ENCODE measurements around the gene CSNK1G3. TPM values are rescaled to one million over a fixed set of nuclear protein-coding genes. Genes with fewer than 3 reads are reported as not detected.

CSNK1G3 gene
- total RNA-seq, 2 experiments from 2014 or later: 87.2 to 92.3 TPM

DNA sequence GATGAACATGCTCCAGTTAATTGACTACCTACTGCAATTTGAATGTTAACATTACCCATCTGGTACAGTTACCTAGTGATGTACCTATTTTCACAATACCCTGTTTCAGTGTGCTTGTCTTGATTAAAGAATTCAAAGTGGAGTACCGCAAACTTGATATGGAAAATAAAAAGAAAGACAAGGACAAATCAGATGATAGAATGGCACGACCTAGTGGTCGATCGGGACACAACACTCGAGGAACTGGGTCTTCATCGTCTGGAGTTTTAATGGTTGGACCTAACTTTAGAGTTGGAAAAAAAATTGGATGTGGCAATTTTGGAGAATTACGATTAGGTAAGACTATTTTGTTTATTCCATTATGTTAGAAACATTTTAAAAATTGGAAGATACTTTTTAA, 33.5 kb downstream of the CSNK1G3 start:
- ATAC-seq (ENCODE audit: poor library complexity) (no peak), DNase-seq (peak in 5 of 14 experiments; percentile 15 to 53 (median 40))
- H3K27ac Mint-ChIP-seq: no peak overlapping the region
- Histone ChIP-seq H3K27ac (ENCODE audit: low read depth in 1 of 2, low read length in 2 of 2) (no peak overlapping the region), H3K4me1 (ENCODE audit: insufficient read depth, low read length) (peaks cover 18% of the 10 kb centered on the region), H3K9me3 (ENCODE audit: control insufficient read depth in 1 of 2, insufficient read depth in 1 of 2, low read length in 2 of 2) (no peaks in the 10 kb centered on the region), H3K4me3 (ENCODE audit: low read length) (no peak overlapping the region), H3K36me3 (ENCODE audit: insufficient read depth, low read length) (peaks cover 2% of the 10 kb centered on the region), H3K27me3 (ENCODE audit: control insufficient read depth in 1 of 2, insufficient read depth in 2 of 2, low read length in 2 of 2) (no peaks in the 10 kb centered on the region)
- H3K36me3 Mint-ChIP-seq (ENCODE audit: low read depth): peaks cover 8% of the 10 kb centered on the region
- H3K27me3 Mint-ChIP-seq: no peaks in the 10 kb centered on the region
- POLR2A ChIA-PET: interaction anchor here (1.0 kb wide), 1 partner anchor 34 kb away, joined by 3 read pairs; the partner anchor contains the start of gene CSNK1G3
- CTCF ChIA-PET: interaction anchor here (0.8 to 1.7 kb wide), 2 partner anchors 50 to 122 kb away, joined by 3 to 8 read pairs; partner anchors contain the start of gene CEP120
- peaks cover 72% of the 10 kb centered on the region for H3K4me1 Mint-ChIP-seq (ENCODE audit: low read depth)
- intact Hi-C loops (cut with DNase I, micrococcal nuclease): no loop called here
- no peaks in the 10 kb centered on the region for H3K9me3 Mint-ChIP-seq
- TF ChIP-seq, protein P1, sequence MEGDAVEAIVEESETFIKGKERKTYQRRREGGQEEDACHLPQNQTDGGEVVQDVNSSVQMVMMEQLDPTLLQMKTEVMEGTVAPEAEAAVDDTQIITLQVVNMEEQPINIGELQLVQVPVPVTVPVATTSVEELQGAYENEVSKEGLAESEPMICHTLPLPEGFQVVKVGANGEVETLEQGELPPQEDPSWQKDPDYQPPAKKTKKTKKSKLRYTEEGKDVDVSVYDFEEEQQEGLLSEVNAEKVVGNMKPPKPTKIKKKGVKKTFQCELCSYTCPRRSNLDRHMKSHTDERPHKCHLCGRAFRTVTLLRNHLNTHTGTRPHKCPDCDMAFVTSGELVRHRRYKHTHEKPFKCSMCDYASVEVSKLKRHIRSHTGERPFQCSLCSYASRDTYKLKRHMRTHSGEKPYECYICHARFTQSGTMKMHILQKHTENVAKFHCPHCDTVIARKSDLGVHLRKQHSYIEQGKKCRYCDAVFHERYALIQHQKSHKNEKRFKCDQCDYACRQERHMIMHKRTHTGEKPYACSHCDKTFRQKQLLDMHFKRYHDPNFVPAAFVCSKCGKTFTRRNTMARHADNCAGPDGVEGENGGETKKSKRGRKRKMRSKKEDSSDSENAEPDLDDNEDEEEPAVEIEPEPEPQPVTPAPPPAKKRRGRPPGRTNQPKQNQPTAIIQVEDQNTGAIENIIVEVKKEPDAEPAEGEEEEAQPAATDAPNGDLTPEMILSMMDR (IDR thresholded peaks at IDR 0.05): peak; percentile 64
- H3K4me3 Mint-ChIP-seq: no peak overlapping the region

DNA sequence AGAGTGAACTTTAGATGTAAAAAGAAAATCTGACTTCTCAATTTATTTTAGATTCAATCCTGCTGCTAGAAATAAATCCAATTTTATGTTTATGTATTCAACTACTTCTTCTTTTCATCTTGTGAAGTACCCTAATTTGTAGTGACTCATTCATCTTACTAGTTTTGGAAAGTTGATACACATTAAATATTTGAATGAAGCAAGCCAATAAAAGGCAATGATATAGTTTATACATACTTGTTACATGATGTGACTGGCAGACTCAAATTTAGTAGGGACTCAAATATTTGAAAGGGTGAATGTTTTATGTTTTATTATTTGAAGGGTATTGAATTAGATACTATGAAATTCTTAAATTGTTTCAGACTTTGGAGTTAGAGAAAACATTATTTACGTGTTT, 34.7 kb downstream of the CSNK1G3 start:
- peaks cover 18% of the 10 kb centered on the region for H3K4me1 ChIP-seq (ENCODE audit: insufficient read depth, low read length)
- H3K27ac ChIP-seq (ENCODE audit: low read depth in 1 of 2, low read length in 2 of 2): no peak overlapping the region

DNA sequence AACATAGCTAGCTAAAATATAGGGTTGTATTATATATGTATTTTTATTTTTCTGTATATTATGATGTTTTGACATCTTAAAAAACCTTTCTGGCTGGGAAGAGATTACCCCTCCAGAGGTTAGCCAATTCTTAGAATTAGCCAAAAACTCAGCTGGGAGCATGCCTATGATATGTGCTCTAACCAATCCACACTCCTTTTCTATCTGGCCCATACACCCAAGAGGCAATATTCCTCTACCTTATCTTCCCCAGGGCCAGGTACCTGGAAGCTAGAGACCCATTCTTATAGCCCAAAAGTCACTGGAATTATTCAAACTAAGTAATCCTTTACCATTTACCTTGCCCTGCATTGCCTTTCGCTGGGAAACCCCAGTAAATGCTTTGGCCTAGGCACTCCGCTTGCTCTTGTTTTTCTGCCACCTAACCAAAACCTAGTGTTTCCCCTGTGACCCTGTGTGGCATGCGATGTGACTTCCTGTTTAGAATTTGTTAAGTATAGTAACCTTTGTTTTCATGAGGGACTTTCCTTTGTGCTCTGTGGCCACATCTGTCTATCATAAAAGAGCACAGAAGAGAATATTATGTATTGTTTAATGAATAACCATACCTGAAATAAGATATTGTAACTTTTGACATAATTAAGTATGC, 37.4 kb downstream of the CSNK1G3 start:
- H3K9me3 Mint-ChIP-seq: no peaks in the 10 kb centered on the region
- Histone ChIP-seq H3K27ac (ENCODE audit: low read depth in 1 of 2, low read length in 2 of 2) (peak overlapping the region; percentile 6 to 78), H3K9me3 (ENCODE audit: control insufficient read depth in 1 of 2, insufficient read depth in 1 of 2, low read length in 2 of 2) (no peaks in the 10 kb centered on the region), H3K4me3 (ENCODE audit: low read length) (no peak overlapping the region), H3K36me3 (ENCODE audit: insufficient read depth, low read length) (peaks cover 2% of the 10 kb centered on the region), H3K27me3 (ENCODE audit: control insufficient read depth in 1 of 2, insufficient read depth in 2 of 2, low read length in 2 of 2) (no peaks in the 10 kb centered on the region), H3K4me1 (ENCODE audit: insufficient read depth, low read length) (peaks cover 12% of the 10 kb centered on the region)
- peak; percentile 16 to 90 (median 36) for DNase-seq
- intact Hi-C loops (cut with DNase I, micrococcal nuclease): loop anchor here in 1 of 2 experiments (1.0 kb wide), 1 partner anchor 37 kb away; the partner anchor contains the start of gene CSNK1G3
- TF ChIP-seq, protein P1 (IDR thresholded peaks at IDR 0.05): no peak
- ChIA-PET POLR2A (interaction anchor here (0.7 to 4.8 kb wide), 5 partner anchors 26 to 126 kb away, joined by 3 to 64 read pairs (median 3); partner anchors contain the start of genes CEP120 and CSNK1G3), CTCF (interaction anchor here (0.5 to 1.9 kb wide), 3 partner anchors 12 to 163 kb away, joined by 3 to 6 read pairs (median 3); partner anchors contain the start of gene CEP120)
- ATAC-seq (ENCODE audit: poor library complexity): peak; percentile 93
- H3K4me3 Mint-ChIP-seq: peak overlapping the region; percentile 1
- H3K36me3 Mint-ChIP-seq (ENCODE audit: low read depth): peaks cover 19% of the 10 kb centered on the region
- no peaks in the 10 kb centered on the region for H3K27me3 Mint-ChIP-seq
- peak overlapping the region; percentile 64 for H3K27ac Mint-ChIP-seq
- H3K4me1 Mint-ChIP-seq (ENCODE audit: low read depth): peaks cover 40% of the 10 kb centered on the region

More for the DNA sequence above, 34.7 kb downstream of the CSNK1G3 start:
- intact Hi-C loops (cut with DNase I, micrococcal nuclease): loop anchor here in 1 of 2 experiments (2.0 kb wide), 1 partner anchor 124 kb away; the partner anchor contains the start of gene CEP120
- DNase-seq: no peak
- H3K9me3 ChIP-seq (ENCODE audit: control insufficient read depth in 1 of 2, insufficient read depth in 1 of 2, low read length in 2 of 2): no peaks in the 10 kb centered on the region
- H3K27me3 ChIP-seq (ENCODE audit: control insufficient read depth in 1 of 2, insufficient read depth in 2 of 2, low read length in 2 of 2): no peaks in the 10 kb centered on the region
- ChIA-PET CTCF (interaction anchor here (0.9 kb wide), 1 partner anchor 123 kb away, joined by 3 read pairs; the partner anchor contains the start of gene CEP120), POLR2A (no interaction called here)
- peaks cover 8% of the 10 kb centered on the region for H3K36me3 Mint-ChIP-seq (ENCODE audit: low read depth)
- H3K36me3 ChIP-seq (ENCODE audit: insufficient read depth, low read length): peaks cover 2% of the 10 kb centered on the region
- no peak for ATAC-seq (ENCODE audit: poor library complexity)
- no peak overlapping the region for H3K4me3 Mint-ChIP-seq
- TF ChIP-seq, protein P1 (IDR thresholded peaks at IDR 0.05): no peak
- no peak overlapping the region for H3K4me3 ChIP-seq (ENCODE audit: low read length)
- peaks cover 63% of the 10 kb centered on the region for H3K4me1 Mint-ChIP-seq (ENCODE audit: low read depth)
- no peaks in the 10 kb centered on the region for H3K9me3 Mint-ChIP-seq
- no peaks in the 10 kb centered on the region for H3K27me3 Mint-ChIP-seq
- H3K27ac Mint-ChIP-seq: no peak overlapping the region

All from CD4-positive, alpha-beta T cell (primary cell).